ENCODE results near the gene TCEANC.
"Not testable (repeated sequence)": the region's sequence is repeated elsewhere in the genome, so short reads cannot be mapped to it uniquely, and the experiment has no call there.

Gene TCEANC

GRCh38 chrX:13659063-13659462 lies 6.1 kb downstream of the TCEANC start:
- DNase-seq = no peak

DNA sequence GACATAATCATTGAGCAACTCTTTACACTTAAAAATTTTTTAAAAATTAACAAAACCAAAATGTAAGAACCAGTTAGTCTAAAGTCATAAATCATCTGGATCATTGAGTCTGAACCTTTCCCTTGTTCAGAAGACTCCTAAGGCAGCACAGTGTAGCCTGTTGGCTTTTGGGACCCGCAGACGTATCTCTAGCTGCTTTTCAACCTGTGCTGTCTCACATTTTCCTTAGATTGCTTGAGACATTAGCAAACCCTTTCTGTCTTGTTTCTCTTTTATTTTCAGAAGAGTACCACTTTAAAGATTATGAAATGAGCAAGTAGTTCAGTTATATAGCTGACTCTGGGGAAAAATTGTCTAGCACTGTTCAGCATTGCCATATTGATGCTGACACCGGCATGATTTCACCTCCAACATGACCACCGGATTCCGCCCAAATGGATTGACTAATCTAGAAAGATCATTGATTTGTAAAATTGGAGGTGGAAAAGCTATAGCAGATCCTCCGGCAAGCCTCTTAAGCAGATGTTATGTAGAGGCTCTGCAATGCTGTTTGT lies 8.9 kb downstream of the TCEANC start:
- no peak for DNase-seq

DNA sequence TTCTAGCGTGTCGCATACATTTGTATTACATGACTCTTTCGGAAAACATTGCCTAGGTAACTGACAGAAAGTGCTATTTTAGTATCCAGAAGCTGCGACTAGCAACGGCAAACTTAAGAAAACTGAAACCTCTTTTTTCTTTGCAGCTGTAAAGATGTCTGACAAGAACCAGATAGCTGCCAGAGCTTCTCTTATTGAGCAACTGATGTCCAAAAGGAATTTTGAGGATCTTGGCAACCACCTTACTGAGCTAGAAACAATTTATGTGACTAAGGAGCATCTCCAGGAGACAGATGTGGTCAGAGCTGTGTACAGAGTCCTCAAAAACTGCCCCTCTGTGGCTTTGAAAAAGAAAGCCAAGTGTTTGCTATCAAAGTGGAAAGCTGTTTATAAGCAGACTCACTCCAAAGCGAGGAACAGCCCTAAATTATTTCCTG lies 9.4 kb downstream of the TCEANC start:
- no peak for DNase-seq

DNA sequence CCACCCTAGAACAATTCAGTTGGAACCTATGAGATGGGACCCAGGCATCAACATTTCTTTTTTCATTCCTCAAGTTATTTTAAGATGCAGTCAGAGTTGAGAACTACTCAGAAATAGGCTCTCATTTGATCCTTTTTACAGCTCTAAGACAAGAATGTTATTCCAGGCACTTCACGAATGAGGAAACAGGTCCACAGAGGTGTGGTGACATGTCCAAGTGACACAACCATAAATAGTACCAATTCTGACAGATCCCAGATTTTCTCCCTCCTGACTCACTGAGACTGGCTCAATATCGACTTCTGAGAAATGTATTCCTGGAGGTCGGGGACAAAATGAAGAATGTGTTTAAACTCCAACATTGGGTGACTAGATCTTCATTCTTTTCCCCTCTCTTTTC lies 11.1 kb downstream of the TCEANC start:
- DNase-seq = no peak

DNA sequence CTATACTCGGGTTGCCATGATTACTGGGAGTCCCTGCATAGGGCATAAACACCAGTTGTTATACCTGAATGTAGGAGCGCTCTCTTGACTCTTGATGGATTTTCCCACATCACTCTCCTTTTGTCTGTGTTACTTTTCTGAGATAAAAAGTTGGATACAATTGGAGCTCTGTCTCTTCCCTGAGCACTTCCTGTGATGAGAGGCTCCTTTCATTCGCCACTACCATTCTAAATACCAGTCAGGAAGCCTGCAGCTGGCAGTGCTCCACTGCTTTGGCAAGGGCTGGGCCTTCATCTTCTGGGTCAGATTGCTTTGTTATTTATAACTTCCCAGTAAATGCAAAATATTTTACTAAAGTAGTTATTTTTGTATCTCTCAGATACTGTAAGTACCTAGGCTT lies 13.9 kb downstream of the TCEANC start:
- no peak for DNase-seq

GRCh38 chrX:13667919-13668318 lies 15.0 kb downstream of the TCEANC start:
- DNase-seq = no peak

DNA sequence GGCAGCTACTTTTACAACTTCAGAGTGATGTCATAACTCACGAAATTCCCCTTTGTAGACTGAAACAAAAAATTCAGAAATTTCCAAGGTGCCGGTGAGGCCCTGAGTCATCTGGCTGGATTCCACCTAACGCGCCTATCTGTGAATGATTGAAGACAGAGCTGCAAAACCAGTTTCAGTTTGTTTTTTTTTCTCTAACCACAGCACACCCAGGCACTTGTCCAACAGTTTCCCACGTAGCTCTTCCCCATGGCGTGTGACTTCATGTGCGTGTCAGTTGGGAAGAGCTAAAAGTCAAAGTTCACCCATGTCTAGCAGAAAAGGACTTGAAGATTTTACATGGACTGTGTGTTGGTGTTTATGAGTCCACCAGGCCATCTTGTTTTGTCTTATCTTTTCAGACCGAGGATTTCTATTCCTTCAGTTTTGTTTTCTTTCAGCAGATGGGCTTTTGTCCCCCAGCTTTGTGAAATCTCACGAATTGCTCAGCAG lies 16.4 kb downstream of the TCEANC start:
- no peak for DNase-seq

GRCh38 chrX:13669755-13670154 lies 16.8 kb downstream of the TCEANC start:
- DNase-seq = not testable (repeated sequence)

GRCh38 chrX:13670197-13670596 lies 17.3 kb downstream of the TCEANC start:
- DNase-seq = no peak

DNA sequence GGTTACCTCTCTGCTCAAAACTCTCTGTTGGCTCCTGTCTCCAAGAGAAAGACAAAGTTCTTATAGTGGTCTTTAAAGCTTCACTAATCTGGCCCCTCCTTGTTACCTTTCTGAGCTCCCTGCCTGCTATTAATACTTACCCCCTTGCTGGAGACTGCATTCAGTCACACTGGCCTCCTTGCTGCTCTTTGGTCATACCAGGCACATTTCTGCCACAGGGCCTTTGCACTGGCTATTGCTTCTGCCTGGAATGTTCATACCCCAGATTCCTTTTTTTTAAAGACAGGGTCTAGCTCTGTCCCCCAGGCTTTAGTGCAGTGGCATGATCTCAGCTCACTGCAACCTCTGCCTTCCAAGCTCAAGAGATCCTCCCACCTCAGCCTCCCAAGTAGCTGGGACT lies 20.1 kb downstream of the TCEANC start:
- no peak for DNase-seq

DNA sequence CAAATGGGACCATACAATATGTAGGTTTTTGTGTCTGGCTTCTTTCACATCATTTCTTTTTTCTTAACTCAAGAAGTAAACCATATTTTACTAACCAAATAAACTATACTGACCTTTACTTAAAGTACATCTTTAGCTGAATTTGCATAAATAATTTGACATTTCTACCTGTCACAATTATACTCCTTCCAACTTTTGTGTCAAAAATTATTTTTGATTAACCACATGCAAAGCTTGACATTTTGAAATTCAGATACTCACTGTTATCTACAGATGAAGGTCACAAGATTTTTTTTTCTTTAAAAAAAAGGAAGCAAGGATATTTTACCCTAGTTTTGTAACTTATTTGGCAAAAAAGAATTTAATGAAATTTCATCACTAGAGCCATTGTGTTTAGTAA lies 23.9 kb downstream of the TCEANC start:
- no peak for DNase-seq

DNA sequence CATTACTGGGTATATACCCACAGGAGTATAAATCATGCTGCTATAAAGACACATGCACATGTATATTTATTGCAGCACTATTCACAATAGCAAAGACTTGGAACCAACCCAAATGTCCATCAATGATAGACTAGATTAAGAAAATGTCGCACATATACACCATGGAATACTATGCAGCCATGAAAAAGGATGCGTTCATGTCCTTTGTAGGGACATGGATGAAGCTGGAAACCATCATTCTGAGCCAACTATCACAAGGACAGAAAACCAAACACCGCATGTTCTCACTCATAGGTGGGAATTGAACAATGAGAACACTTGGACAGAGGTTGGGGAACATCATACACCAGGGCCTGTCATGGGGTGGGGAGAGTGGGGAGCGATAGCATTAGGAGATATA lies 26.8 kb downstream of the TCEANC start:
- DNase-seq = not testable (repeated sequence)

GRCh38 chrX:13681595-13681994 lies 28.7 kb downstream of the TCEANC start:
- no peak for DNase-seq

- no peak for DNase-seq
Measured at GRCh38 chrX:13684361-13684760, 31.4 kb downstream of the TCEANC start.

DNA sequence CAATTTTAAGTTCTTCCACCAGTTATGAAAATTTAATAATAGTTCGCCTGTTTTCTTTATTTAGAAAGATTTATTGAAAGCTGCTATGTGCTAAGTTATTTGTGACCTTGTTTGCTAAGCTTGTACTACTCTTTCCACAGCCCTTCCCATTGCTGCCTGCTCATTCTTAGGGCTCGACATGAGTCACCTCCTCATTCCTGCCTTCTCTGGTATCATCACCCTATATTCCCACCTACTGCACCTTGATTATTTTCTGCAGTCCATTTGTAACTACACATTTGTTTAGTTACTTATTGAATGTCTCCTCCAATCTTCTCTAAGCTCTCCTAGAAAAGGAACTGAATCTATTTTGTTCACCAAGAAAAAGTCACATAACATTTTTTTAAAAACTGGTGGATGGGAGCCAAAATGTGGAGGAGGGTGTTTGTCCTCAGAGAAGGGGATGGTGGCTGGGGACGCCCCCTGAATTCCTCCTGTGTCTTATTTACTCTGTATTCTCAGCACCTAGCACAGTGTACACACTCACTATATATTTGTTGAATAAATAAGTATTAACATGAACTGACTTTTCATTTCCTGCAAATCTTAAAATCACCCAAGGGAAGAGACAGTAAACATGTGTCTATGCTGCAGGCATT lies 32.3 kb downstream of the TCEANC start:
- no peak for DNase-seq

DNA sequence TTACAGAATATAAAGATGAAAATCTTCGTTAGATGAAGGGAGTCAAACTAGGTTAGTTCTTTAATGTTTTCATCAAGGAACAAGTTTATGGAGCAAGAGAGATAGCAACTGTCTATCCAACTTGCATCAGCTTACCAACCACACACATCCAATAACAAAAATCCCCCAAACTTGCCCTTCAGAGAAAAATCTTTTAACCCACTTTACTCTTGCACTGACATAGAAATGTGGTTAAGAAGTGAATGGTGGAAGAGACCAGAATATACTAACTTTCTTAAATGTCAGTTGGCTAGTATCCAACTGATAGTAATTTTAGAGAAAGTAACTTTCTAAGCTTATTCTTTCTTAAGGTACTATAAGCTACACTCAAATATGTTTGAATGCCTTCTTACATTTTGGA lies 34.3 kb downstream of the TCEANC start:
- DNase-seq = no peak

DNA sequence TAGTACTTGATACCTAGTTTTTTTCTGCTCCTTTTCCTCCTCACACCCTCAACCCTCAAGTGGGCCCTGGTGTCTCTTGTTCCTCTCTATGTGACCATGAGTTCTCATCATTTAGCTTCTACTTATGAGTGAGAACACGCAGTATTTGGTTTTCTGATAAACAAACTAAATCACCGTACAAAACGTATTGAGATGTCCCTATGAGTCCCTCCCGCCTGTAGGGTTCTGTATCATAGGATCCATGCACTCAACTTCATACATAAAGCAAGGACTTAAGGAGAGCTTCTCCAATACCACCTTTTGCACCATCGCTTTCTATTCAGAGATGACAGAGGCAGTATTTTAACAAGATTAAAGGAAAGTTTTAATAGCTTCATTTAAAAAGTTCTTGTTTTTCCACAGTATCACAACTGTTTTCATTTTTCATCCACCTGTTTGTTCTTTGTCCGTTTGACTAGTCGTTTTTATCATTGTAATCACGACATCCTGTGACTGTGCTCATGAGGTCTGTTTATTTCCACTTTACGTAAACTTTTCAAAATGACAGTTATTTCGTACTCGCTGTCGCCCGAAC lies 35.5 kb downstream of the TCEANC start:
- DNase-seq = no peak

DNA sequence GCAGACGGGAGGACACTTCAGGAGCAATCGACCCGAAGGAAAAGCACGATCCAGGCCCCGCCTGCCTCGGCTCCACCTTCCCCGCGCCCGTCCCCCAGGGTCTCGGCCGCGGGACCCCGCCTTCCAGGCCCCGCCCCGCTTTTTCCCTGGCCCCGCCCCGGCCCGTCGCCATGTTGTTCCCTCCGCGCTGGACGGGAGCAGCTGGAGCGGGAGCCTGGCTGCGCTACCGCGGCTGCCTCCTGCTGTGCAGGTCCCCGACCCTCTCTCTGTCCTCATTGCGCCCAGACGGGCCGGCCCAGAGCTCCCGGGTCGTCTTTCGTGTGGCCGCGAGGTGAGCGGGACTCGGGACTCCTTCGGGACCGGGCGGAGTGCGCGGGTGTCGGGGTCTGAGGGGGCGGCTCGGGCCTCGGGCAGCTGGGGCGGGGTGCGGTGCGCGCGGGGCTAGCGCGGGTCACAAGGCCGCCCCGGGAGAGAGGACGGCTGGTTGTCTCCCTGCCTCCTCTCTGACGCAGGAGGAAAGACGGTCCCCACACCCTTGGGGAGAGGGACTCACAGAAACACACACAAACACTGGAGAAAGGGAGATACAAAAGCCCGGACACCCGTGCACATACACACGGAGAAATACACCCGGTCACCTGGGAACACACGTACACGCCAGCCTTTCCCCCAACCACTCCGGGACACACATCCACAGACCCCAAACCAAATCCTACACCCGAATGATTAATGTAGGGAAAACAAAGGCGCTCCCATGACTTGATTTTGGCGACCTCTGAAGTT lies 36.2 kb downstream of the TCEANC start, which contains the start of gene RAB9A:
Gene RAB9A (plus strand): TSS at position 171 of the 783 bp plus-strand sequence. CDS start 19,619 bp downstream, outside the sequence.
- peak; percentile 39 for DNase-seq

GRCh38 chrX:13689741-13690211 lies 36.8 kb downstream of the TCEANC start:
- no peak for DNase-seq

DNA sequence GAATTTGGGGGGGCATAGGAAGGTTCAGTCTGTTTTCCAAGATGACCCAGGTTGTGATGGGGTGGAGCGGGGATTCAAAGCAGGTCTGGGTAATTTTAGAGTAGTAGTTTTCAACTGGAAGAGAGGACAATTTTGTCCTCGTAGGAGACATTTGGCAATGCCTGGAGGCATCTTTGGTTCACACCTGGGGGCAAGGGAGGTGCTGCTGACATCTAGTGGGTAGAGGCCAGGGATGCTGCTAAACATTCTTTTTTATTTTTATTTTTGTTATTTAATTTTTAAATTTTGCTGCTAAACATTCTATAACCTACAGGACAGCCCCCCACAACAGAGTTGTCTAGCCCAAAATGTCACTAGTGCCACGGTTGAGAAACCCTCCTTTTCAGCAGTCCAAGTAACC lies 37.9 kb downstream of the TCEANC start:
- no peak for DNase-seq

- DNase-seq = no peak
Measured at GRCh38 chrX:13691841-13692371, 39.0 kb downstream of the TCEANC start.

- no peak for DNase-seq
Measured at GRCh38 chrX:13692771-13693231, 39.9 kb downstream of the TCEANC start.

- DNase-seq = no peak
Measured at GRCh38 chrX:13693341-13693961, 40.5 kb downstream of the TCEANC start.
